ENCODE data around the gene TUBGCP3. TPM values are rescaled to one million over a fixed set of nuclear protein-coding genes. Genes with fewer than 3 reads are reported as not detected.
"Not testable (repeated sequence)": the region's sequence is repeated elsewhere in the genome, so short reads cannot be mapped to it uniquely, and the experiment has no call there.

TUBGCP3 gene
- total and polyA plus RNA-seq, 4 donors = 6.7 to 31.0 (median 17.3) TPM

- no peak for DNase-seq (ENCODE audit: low spot score)
- Histone ChIP-seq H3K9ac (ENCODE audit: low read depth in 1 of 2, low read length in 2 of 2) (no peak overlapping the region), H3K27me3 (ENCODE audit: control insufficient read depth in 4 of 4, insufficient read depth in 4 of 4, low read length in 3 of 4) (no peaks in the 10 kb centered on the region), H3K4me3 (ENCODE audit: low read depth in 1 of 3, low read length in 3 of 3) (no peak overlapping the region), H3K4me1 (ENCODE audit: control insufficient read depth in 4 of 4, insufficient read depth in 4 of 4, low read length in 3 of 4) (no peaks in the 10 kb centered on the region), H3K27ac (ENCODE audit: low read depth in 1 of 2, low read length in 2 of 2) (no peak overlapping the region), H3K9me3 (ENCODE audit: control insufficient read depth in 4 of 4, low read length in 3 of 4) (no peaks in the 10 kb centered on the region), H3K36me3 (ENCODE audit: control insufficient read depth in 4 of 4, insufficient read depth in 3 of 4, low read depth in 1 of 4, low read length in 3 of 4) (peaks cover 1 to 21% (median 18%) of the 10 kb centered on the region in 4 donors)
- TF ChIP-seq YY1 (IDR thresholded peaks at IDR 0.05) = no peak
- TF ChIP-seq TAF1 (conservative IDR thresholded peaks at IDR 0.05) = no peak
- TF ChIP-seq FOXA1 (IDR thresholded peaks at IDR 0.05) = no peak
- no peak for TF ChIP-seq RAD21 (IDR thresholded peaks at IDR 0.05)
- TF ChIP-seq HNF4G (IDR thresholded peaks at IDR 0.05) = no peak
- no peak for TF ChIP-seq NR2F2 (IDR thresholded peaks at IDR 0.05)
- no peak for TF ChIP-seq ZBTB33 (IDR thresholded peaks at IDR 0.05)
- WGBS = 63% methylated on average over 2 of the region's 2 CpGs
Observed at GRCh38 chr13:112495465-112495864, 92.5 kb downstream of the TUBGCP3 start.

- Histone ChIP-seq H3K9me3 (ENCODE audit: control insufficient read depth in 4 of 4, low read length in 3 of 4) (no peaks in the 10 kb centered on the region), H3K9ac (ENCODE audit: low read depth in 1 of 2, low read length in 2 of 2) (no peak overlapping the region), H3K4me3 (ENCODE audit: low read depth in 1 of 3, low read length in 3 of 3) (no peak overlapping the region), H3K4me1 (ENCODE audit: control insufficient read depth in 4 of 4, insufficient read depth in 4 of 4, low read length in 3 of 4) (no peaks in the 10 kb centered on the region), H3K36me3 (ENCODE audit: control insufficient read depth in 4 of 4, insufficient read depth in 3 of 4, low read depth in 1 of 4, low read length in 3 of 4) (peaks cover 2 to 10% (median 7%) of the 10 kb centered on the region in 4 donors), H3K27ac (ENCODE audit: low read depth in 1 of 2, low read length in 2 of 2) (no peak overlapping the region), H3K27me3 (ENCODE audit: control insufficient read depth in 4 of 4, insufficient read depth in 4 of 4, low read length in 3 of 4) (no peaks in the 10 kb centered on the region)
- TF ChIP-seq ATF3 (IDR thresholded peaks at IDR 0.05) (no peak), HNF4G (IDR thresholded peaks at IDR 0.05) (no peak), SP1 (IDR thresholded peaks at IDR 0.05) (no peak), MAX (IDR thresholded peaks at IDR 0.05) (no peak), RAD21 (IDR thresholded peaks at IDR 0.05) (no peak), FOXA1 (IDR thresholded peaks at IDR 0.05) (no peak), NR2F2 (IDR thresholded peaks at IDR 0.05) (no peak), FOXA2 (IDR thresholded peaks at IDR 0.05) (no peak), GABPA (IDR thresholded peaks at IDR 0.05 in 1 of 2, conservative IDR thresholded peaks at IDR 0.05 in 1 of 2) (no peak), YY1 (IDR thresholded peaks at IDR 0.05) (no peak), TAF1 (conservative IDR thresholded peaks at IDR 0.05) (no peak), REST (IDR thresholded peaks at IDR 0.05) (no peak)
- DNase-seq (ENCODE audit: low spot score) = no peak
- 96% methylated on average over 6 of the region's 6 CpGs for WGBS
Observed at GRCh38 chr13:112489199-112489598, 98.8 kb downstream of the TUBGCP3 start.

- not testable (repeated sequence) for H3K4me3 ChIP-seq (ENCODE audit: low read depth in 1 of 3, low read length in 3 of 3); H3K27me3 ChIP-seq (ENCODE audit: control insufficient read depth in 4 of 4, insufficient read depth in 4 of 4, low read length in 3 of 4); H3K9ac ChIP-seq (ENCODE audit: low read depth in 1 of 2, low read length in 2 of 2); H3K36me3 ChIP-seq (ENCODE audit: control insufficient read depth in 4 of 4, insufficient read depth in 3 of 4, low read depth in 1 of 4, low read length in 3 of 4); H3K9me3 ChIP-seq (ENCODE audit: control insufficient read depth in 4 of 4, low read length in 3 of 4); H3K27ac ChIP-seq (ENCODE audit: low read depth in 1 of 2, low read length in 2 of 2); DNase-seq (ENCODE audit: low spot score); H3K4me1 ChIP-seq (ENCODE audit: control insufficient read depth in 4 of 4, insufficient read depth in 4 of 4, low read length in 3 of 4)
- 97% methylated on average over 7 of the region's 7 CpGs for whole genome bisulfite sequencing
Observed at GRCh38 chr13:112488343-112489050, 99.5 kb downstream of the TUBGCP3 start.
